SKM-1 (cell line): ENCODE data around the gene RPL18.

Experiments
- DNase-seq: peaks from one replicate; lab custom pipeline; 2025; ENCODE audit not compliant: unreplicated experiment; lab: John Stamatoyannopoulos, UW

RPL18 gene

DNA sequence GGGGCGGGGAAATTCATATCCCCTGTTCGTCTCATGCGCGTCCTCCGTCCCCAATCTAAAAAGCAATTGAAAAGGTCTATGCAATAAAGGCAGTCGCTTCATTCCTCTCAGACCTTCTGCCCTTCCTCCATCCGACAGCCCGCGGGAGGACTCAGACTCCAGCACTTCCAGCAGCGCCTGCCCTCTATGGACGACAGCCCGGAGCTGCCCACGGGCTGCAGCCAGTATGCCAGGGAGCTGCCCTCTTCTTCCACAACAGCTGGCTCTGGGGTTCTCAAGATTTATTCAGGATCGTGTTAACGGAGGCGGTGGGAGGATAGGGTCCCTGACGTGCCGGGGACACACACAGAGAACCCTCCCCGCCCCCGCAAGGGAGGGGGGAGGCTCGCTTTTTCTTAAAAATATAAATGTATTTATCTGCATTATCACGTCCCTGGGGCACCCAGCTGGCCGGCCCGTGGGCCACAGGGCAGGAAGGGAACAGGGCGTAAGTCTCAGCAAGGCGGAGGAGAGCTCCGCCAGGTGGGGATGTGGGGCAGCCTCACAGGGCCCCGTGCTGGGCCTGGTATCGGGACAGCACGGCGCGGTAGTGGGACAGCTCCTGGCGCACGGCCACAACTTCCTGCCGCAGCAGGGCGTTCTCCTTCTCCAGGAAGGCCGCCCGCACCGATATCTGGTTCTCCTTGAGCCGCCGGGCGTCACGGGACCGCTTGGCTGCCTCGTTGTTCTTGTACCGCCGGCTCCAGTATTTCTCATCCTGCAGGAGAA is 11.5 kb upstream of the RPL18 start:
- no peak for DNase-seq

DNA sequence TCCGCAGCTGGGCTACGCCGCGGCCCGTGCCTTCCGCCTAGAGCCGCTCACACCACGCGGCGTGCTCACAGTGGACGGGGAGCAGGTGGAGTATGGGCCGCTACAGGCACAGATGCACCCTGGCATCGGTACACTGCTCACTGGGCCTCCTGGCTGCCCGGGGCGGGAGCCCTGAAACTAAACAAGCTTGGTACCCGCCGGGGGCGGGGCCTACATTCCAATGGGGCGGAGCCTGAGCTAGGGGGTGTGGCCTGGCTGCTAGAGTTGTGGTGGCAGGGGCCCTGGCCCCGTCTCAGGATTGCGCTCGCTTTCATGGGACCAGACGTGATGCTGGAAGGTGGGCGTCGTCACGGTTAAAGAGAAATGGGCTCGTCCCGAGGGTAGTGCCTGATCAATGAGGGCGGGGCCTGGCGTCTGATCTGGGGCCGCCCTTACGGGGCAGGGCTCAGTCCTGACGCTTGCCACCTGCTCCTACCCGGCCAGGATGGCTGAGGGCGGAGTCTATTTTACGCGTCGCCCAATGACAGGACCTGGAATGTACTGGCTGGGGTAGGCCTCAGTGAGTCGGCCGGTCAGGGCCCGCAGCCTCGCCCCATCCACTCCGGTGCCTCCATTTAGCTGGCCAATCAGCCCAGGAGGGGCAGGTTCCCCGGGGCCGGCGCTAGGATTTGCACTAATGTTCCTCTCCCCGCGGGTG is 10.8 kb upstream of the RPL18 start:
- no peak for DNase-seq

DNA sequence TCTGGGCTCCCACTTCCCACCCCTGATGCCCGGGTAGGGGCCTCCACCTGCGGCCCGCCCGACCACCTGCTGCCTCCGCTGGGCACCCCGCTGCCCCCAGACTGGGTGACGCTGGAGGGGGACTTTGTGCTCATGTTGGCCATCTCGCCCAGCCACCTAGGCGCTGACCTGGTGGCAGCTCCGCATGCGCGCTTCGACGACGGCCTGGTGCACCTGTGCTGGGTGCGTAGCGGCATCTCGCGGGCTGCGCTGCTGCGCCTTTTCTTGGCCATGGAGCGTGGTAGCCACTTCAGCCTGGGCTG is 10.3 kb upstream of the RPL18 start:
- DNase-seq = no peak

GRCh38 chr19:48628486-48629296 is 9.7 kb upstream of the RPL18 start:
- DNase-seq = no peak

GRCh38 chr19:48627865-48628314 is 8.9 kb upstream of the RPL18 start:
- DNase-seq = no peak

DNA sequence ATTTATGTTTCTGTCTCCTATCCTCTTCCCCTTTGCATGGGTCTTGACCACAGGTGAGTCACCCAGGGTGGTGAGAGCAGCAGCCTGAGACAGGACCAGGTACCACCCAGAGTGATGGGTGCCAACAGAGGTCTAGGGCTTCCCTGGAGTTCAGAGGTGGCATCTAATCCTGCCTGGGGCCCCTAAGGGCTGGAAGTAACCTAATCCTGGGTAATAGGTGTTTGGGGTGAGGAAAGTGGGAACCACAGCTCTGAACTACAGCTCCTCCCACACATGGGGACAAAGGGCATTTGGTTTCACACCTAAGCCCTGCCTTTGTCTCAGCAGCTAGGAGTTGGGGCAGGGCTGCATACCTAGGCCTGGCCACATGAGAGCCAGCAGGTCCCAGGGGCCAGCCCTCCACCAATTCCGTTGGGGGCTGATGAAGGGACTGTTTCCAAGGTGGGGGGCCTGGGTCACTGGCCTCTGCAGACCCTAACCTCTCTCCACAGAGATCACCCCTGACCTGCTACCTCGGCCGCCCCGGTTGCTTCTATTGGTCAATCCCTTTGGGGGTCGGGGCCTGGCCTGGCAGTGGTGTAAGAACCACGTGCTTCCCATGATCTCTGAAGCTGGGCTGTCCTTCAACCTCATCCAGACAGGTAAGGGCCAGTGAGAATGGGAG is 8.4 kb upstream of the RPL18 start:
- no peak for DNase-seq

- DNase-seq = no peak
These were observed 6.9 kb upstream of the RPL18 start for GRCh38 chr19:48625891-48626327.

- no peak for DNase-seq
These were observed 6.1 kb upstream of the RPL18 start for GRCh38 chr19:48624791-48625723.

GRCh38 chr19:48624067-48624594 is 5.2 kb upstream of the RPL18 start:
- no peak for DNase-seq

DNA sequence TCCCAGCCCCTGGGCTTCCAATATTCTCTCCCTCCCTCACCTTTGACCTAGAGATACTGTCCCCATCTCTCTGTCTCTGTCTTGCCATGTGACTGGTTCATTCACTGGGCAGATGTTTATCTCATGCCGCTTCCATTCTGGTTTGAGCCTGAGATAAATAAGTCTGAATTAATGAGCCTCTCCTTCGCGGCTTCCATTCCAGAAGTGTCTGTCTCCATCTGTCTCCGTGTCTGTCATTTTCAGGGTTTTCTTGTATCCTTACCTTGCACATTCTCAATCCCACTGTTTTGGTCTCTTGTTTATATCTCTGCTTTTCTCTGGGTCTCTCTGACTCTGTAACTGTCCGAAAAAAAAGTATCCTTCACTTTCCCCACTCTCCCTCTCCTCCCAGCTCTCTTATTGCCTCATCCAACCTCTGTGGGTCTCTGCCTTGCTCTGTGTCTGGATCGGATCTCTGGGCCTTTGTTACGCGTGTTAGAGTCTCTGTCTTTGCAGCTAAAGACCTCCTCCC is 4.6 kb upstream of the RPL18 start:
- DNase-seq = no peak

- DNase-seq = no peak
These were observed 961 bp upstream of the RPL18 start for GRCh38 chr19:48619692-48620585.

GRCh38 chr19:48618278-48618915 is 581 bp downstream of the RPL18 start:
- no peak for DNase-seq

DNA sequence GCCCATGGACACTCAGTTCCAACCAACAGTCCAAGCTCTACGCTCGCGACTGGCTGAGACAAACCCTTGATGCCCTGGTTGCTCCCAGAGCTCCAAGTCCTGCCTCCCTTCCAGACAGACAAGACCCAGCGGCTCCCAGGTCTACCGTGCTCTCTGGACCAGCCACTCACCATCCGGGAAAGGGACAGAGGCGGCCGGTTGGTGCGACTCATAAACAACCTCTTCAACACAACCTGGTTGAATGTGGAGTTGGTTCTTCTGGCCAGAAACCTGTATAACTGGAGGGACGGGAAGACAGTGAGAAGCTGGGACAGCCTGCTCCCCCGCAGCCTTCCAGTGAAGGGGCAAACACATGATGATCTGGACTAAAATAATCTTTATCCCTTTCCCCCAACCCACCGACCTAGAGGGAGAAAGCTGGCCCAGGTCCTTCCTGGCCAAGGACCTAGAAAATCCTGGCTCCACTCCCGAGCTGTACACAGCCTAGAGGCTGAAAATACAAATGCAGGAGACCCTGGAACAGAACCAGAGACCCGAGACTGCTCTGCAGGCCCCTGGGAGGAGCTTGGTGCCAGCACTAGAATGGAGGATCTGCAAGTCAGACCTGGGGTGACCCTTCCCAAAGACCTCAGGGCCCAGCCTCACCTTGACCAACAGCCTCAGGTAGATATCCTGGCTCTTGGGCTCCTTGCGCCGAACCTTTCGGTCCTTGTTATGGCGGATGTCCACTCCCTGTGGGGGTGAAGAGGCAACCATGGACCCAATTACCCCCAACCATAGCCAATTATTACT is 1.6 kb downstream of the RPL18 start:
- DNase-seq = no peak

DNA sequence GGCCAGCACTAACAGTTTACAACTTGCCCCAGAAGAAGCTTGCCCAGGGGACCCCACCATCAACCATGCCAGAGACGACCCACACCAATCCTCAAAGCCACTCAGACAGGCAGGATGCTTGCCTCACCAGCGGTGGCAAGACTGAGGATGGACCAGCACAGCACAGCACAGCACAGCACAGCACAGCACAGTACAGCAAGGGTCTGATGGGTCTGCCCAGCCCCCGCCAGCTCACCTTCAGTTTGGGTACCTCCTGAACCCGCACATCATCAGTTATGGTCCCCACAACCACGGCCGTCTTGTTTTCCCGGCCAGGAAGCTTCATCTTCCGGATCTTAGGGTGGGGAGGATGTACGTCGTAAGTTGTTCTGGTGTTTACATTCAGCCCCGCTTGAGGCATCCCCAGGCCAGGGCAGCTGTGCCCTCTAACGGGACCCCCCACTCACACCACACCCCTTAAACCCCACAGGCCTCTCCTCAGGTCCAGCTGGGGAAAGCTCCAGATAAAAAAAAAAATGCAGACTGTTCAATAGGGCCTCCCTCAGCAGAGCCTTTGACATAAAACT is 2.4 kb downstream of the RPL18 start:
- no peak for DNase-seq

GRCh38 chr19:48616041-48616436 is 2.9 kb downstream of the RPL18 start:
- no peak for DNase-seq

- DNase-seq = no peak
These were observed 3.5 kb downstream of the RPL18 start for GRCh38 chr19:48615231-48616040.
